ENCODE measurements around the gene UBR7. TPM values are rescaled to one million over a fixed set of nuclear protein-coding genes. Genes with fewer than 3 reads are reported as not detected.
A peak's percentile ranks its signal among the peaks of the same experiment; 100 is the strongest.
"Not testable (repeated sequence)": the region's sequence is repeated elsewhere in the genome, so short reads cannot be mapped to it uniquely, and the experiment has no call there.

UBR7 gene, protein sequence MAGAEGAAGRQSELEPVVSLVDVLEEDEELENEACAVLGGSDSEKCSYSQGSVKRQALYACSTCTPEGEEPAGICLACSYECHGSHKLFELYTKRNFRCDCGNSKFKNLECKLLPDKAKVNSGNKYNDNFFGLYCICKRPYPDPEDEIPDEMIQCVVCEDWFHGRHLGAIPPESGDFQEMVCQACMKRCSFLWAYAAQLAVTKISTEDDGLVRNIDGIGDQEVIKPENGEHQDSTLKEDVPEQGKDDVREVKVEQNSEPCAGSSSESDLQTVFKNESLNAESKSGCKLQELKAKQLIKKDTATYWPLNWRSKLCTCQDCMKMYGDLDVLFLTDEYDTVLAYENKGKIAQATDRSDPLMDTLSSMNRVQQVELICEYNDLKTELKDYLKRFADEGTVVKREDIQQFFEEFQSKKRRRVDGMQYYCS
- 10 to 100 TPM; 13.2 to 29.6 (median 19.9) TPM for total RNA-seq

- Histone ChIP-seq H3K9me3 (no peaks in the 10 kb centered on the region), H3K4me1 (peaks cover 0 to 52% (median 18%) of the 10 kb centered on the region in 3 donors), H3K4me3 (peak within 1 kb of the TSS; percentile 83 to 98 (median 94)), H3K27me3 (no peaks in the 10 kb centered on the region), H3K27ac (peak within 1 kb of the TSS; percentile 82 to 95 (median 90)), H3K36me3 (peaks cover 0 to 21% (median 0%) of the 10 kb centered on the region in 3 donors)
- WGBS, 2 donors, result 0% methylated on average over 12 to 34 of the region's 65 CpGs
- peak; percentile 63 for DNase-seq
- intact Hi-C loops (cut with DNase I), result no loop called here
- peak in 3 of 4 donors; percentile 23 to 66 (median 31) for TF ChIP-seq POLR2A (IDR thresholded peaks at IDR 0.05)
- TF ChIP-seq, protein P1, sequence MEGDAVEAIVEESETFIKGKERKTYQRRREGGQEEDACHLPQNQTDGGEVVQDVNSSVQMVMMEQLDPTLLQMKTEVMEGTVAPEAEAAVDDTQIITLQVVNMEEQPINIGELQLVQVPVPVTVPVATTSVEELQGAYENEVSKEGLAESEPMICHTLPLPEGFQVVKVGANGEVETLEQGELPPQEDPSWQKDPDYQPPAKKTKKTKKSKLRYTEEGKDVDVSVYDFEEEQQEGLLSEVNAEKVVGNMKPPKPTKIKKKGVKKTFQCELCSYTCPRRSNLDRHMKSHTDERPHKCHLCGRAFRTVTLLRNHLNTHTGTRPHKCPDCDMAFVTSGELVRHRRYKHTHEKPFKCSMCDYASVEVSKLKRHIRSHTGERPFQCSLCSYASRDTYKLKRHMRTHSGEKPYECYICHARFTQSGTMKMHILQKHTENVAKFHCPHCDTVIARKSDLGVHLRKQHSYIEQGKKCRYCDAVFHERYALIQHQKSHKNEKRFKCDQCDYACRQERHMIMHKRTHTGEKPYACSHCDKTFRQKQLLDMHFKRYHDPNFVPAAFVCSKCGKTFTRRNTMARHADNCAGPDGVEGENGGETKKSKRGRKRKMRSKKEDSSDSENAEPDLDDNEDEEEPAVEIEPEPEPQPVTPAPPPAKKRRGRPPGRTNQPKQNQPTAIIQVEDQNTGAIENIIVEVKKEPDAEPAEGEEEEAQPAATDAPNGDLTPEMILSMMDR (IDR thresholded peaks at IDR 0.05), result peak in 5 of 6 experiments; percentile 6 to 42 (median 20)
These were observed at the start of gene UBR7, which contains the start of gene GON7 for GRCh38 chr14:93206793-93207467. UBR7 (plus strand) TSS chr14:93207256; CDS start chr14:93207292, 36 bp downstream. GON7 (minus strand) TSS chr14:93207065; CDS start chr14:93207037, 28 bp downstream.

- intact Hi-C loops (cut with DNase I); H3K4me3 ChIP-seq; H3K36me3 ChIP-seq; H3K4me1 ChIP-seq; DNase-seq; H3K27ac ChIP-seq; H3K9me3 ChIP-seq; H3K27me3 ChIP-seq: not testable (repeated sequence)
- 86 to 90% methylated on average over 7 of the region's 7 CpGs for WGBS, 2 donors
These were observed 48.7 kb upstream of the UBR7 start for GRCh38 chr14:93158349-93158748.

- H3K4me3 ChIP-seq; H3K36me3 ChIP-seq; intact Hi-C loops (cut with DNase I); H3K4me1 ChIP-seq; H3K27ac ChIP-seq; H3K27me3 ChIP-seq; DNase-seq; H3K9me3 ChIP-seq: not testable (repeated sequence)
- WGBS, 2 donors, result 56 to 60% methylated on average over 5 of the region's 5 CpGs
These were observed 47.3 kb upstream of the UBR7 start for GRCh38 chr14:93159625-93160352.

GRCh38 chr14:93160353-93160801 is 46.7 kb upstream of the UBR7 start:
- no peak overlapping the region for H3K27ac ChIP-seq
- H3K36me3 ChIP-seq, result no peaks in the 10 kb centered on the region
- no peaks in the 10 kb centered on the region for H3K4me1 ChIP-seq
- H3K4me3 ChIP-seq, result no peak overlapping the region
- intact Hi-C loops (cut with DNase I), result no loop called here
- H3K27me3 ChIP-seq, result no peaks in the 10 kb centered on the region
- H3K9me3 ChIP-seq, result no peaks in the 10 kb centered on the region
- DNase-seq, result no peak
- no peak for TF ChIP-seq POLR2A (IDR thresholded peaks at IDR 0.05)
- TF ChIP-seq, protein P1 (IDR thresholded peaks at IDR 0.05), result peak in 2 of 6 experiments; percentile 7 to 29
- WGBS, 2 donors, result 0 to 42% methylated on average over 1 to 2 of the region's 4 CpGs

GRCh38 chr14:93161411-93161940 is 45.6 kb upstream of the UBR7 start:
- H3K9me3 ChIP-seq, result no peaks in the 10 kb centered on the region
- no peak overlapping the region for H3K27ac ChIP-seq
- no peaks in the 10 kb centered on the region for H3K36me3 ChIP-seq
- H3K27me3 ChIP-seq, result no peaks in the 10 kb centered on the region
- no peak for DNase-seq
- intact Hi-C loops (cut with DNase I), result no loop called here
- no peak for TF ChIP-seq POLR2A (IDR thresholded peaks at IDR 0.05)
- TF ChIP-seq, protein P1 (IDR thresholded peaks at IDR 0.05), result no peak
- 65 to 66% methylated on average over 4 of the region's 4 CpGs for WGBS, 2 donors
- H3K4me1 ChIP-seq, result no peaks in the 10 kb centered on the region
- no peak overlapping the region for H3K4me3 ChIP-seq

Data from esophagus squamous epithelium (tissue), 5 donors.